ENCODE data around the gene ZNF480.
"Not testable (repeated sequence)": the region's sequence is repeated elsewhere in the genome, so short reads cannot be mapped to it uniquely, and the experiment has no call there.

Gene ZNF480

GRCh38 chr19:52296773-52297600 lies at the start of gene ZNF480:
ZNF480 (plus strand) TSS chr19:52297169; CDS start chr19:52300413, 3,244 bp downstream.
- DNase-seq (ENCODE audit: low read depth): peak; percentile 64

- peak; percentile 40 for DNase-seq (ENCODE audit: low read depth)
Observed at GRCh38 chr19:52248241-52248640, 48.7 kb upstream of the ZNF480 start.

- no peak for DNase-seq (ENCODE audit: low read depth)
Observed at GRCh38 chr19:52258426-52258825, 38.5 kb upstream of the ZNF480 start.

- DNase-seq (ENCODE audit: low read depth): not testable (repeated sequence)
Observed at GRCh38 chr19:52265556-52265955, 31.4 kb upstream of the ZNF480 start.

GRCh38 chr19:52269338-52270261 lies 27.4 kb upstream of the ZNF480 start, which contains the start of gene ZNF766:
ZNF766 (plus strand) TSS chr19:52269587; CDS start chr19:52269614, 27 bp downstream.
- DNase-seq (ENCODE audit: low read depth): peak; percentile 95

GRCh38 chr19:52270266-52270885 lies 26.6 kb upstream of the ZNF480 start:
- DNase-seq (ENCODE audit: low read depth): no peak

GRCh38 chr19:52273301-52273700 lies 23.7 kb upstream of the ZNF480 start:
- no peak for DNase-seq (ENCODE audit: low read depth)

GRCh38 chr19:52274191-52274590 lies 22.8 kb upstream of the ZNF480 start:
- DNase-seq (ENCODE audit: low read depth): no peak

GRCh38 chr19:52275988-52276387 lies 21.0 kb upstream of the ZNF480 start:
- no peak for DNase-seq (ENCODE audit: low read depth)

- DNase-seq (ENCODE audit: low read depth): no peak
Observed at GRCh38 chr19:52277471-52277870, 19.5 kb upstream of the ZNF480 start.

- DNase-seq (ENCODE audit: low read depth): no peak
Observed at GRCh38 chr19:52286256-52286655, 10.7 kb upstream of the ZNF480 start.

GRCh38 chr19:52291781-52292180 lies 5.2 kb upstream of the ZNF480 start:
- no peak for DNase-seq (ENCODE audit: low read depth)

GRCh38 chr19:52292946-52293345 lies 4.0 kb upstream of the ZNF480 start:
- not testable (repeated sequence) for DNase-seq (ENCODE audit: low read depth)

GRCh38 chr19:52296400-52296772 lies 583 bp upstream of the ZNF480 start:
- DNase-seq (ENCODE audit: low read depth): no peak

- DNase-seq (ENCODE audit: low read depth): no peak
Observed at GRCh38 chr19:52297601-52298364, 814 bp downstream of the ZNF480 start.

- no peak for DNase-seq (ENCODE audit: low read depth)
Observed at GRCh38 chr19:52307275-52307674, 10.3 kb downstream of the ZNF480 start.

- no peak for DNase-seq (ENCODE audit: low read depth)
Observed at GRCh38 chr19:52322429-52322828, 25.5 kb downstream of the ZNF480 start.

GRCh38 chr19:52331757-52332156 lies 34.8 kb downstream of the ZNF480 start:
- no peak for DNase-seq (ENCODE audit: low read depth)

- no peak for DNase-seq (ENCODE audit: low read depth)
Observed at GRCh38 chr19:52335768-52336116, 38.8 kb downstream of the ZNF480 start.

- peak; percentile 82 for DNase-seq (ENCODE audit: low read depth)
Observed at GRCh38 chr19:52336117-52336790, 39.3 kb downstream of the ZNF480 start, which contains the start of gene ZNF610. ZNF610 (plus strand) TSS chr19:52336243; CDS start chr19:52349173, 12,930 bp downstream.

Data from stimulated activated CD8-positive, alpha-beta memory T cell treated with anti-CD3 and anti-CD28 coated beads, Interleukin-7, amount 100 ng/mL, for 24 hours (primary cell).